ENCODE data around the gene ZNF416. TPM values are rescaled to one million over a fixed set of nuclear protein-coding genes. Genes with fewer than 3 reads are reported as not detected.
A peak's percentile ranks its signal among the peaks of the same experiment; 100 is the strongest.

The ZNF416 gene
- polyA plus RNA-seq, 1 of the 3 experiments (the other 2 are of a cell fraction), result 2.0 TPM

- TF ChIP-seq USF2 (IDR thresholded peaks at IDR 0.05; ENCODE audit: borderline replicate concordance, low read depth, low read length) (no peak), SMC3 (IDR thresholded peaks at IDR 0.05; ENCODE audit: low read depth, low read length) (peak; percentile 40; the same call in 1 of the 2 replicates), NRF1 (IDR thresholded peaks at IDR 0.05; ENCODE audit: low read depth, low read length) (no peak), YY1 (IDR thresholded peaks at IDR 0.05; ENCODE audit: low read depth) (0 out of 2 replicates have a peak, but pooled peaks have one; percentile 18), FOXJ3 (CRISPR knock-in tag; IDR thresholded peaks at IDR 0.05) (no peak), RXRA (IDR thresholded peaks at IDR 0.05; ENCODE audit: borderline replicate concordance, low read depth) (no peak), EP300 (IDR thresholded peaks at IDR 0.05; ENCODE audit: borderline replicate concordance in 1 of 2, low read depth in 1 of 2, low read length in 1 of 2) (no peak), SIN3A (IDR thresholded peaks at IDR 0.05; ENCODE audit: borderline replicate concordance, low read depth, low read length) (no peak), MEF2A (IDR thresholded peaks at IDR 0.05; ENCODE audit: borderline replicate concordance, low read depth) (no peak)
- TF ChIP-seq, protein P1, sequence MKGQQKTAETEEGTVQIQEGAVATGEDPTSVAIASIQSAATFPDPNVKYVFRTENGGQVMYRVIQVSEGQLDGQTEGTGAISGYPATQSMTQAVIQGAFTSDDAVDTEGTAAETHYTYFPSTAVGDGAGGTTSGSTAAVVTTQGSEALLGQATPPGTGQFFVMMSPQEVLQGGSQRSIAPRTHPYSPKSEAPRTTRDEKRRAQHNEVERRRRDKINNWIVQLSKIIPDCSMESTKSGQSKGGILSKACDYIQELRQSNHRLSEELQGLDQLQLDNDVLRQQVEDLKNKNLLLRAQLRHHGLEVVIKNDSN (IDR thresholded peaks at IDR 0.05; ENCODE audit: borderline replicate concordance, low read depth), result no peak
- TF ChIP-seq, protein P2, sequence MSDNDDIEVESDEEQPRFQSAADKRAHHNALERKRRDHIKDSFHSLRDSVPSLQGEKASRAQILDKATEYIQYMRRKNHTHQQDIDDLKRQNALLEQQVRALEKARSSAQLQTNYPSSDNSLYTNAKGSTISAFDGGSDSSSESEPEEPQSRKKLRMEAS (IDR thresholded peaks at IDR 0.05; ENCODE audit: low read depth), result peak; percentile 74; the same call in 1 of the 2 replicates
Observed at GRCh38 chr19:57578487-57579205, at the start of gene ZNF416 (continued).

GRCh38 chr19:57623091-57623490 is 44.4 kb upstream of the ZNF416 start:
- POLR2A ChIA-PET, result no interaction called here
- H3K9me3 ChIP-seq, result peaks cover 30% of the 10 kb centered on the region
- peaks cover 54% of the 10 kb centered on the region for H3K79me2 ChIP-seq (ENCODE audit: insufficient read depth)
- H3K4me3 ChIP-seq (ENCODE audit: low read depth in 2 of 2, low read length in 1 of 2), result no peak overlapping the region
- no peak overlapping the region for H3K27ac ChIP-seq (ENCODE audit: low read depth in 2 of 2, low read length in 1 of 2)
- H2AFZ ChIP-seq (ENCODE audit: low read depth), result no peak overlapping the region
- no peak for DNase-seq
- H3K4me2 ChIP-seq, result no peak overlapping the region
- H3K9ac ChIP-seq, result no peak overlapping the region
- H3K4me1 ChIP-seq (ENCODE audit: control insufficient read depth in 1 of 2, insufficient read depth in 2 of 2, low read depth in 1 of 2, low read length in 1 of 2), result no peaks in the 10 kb centered on the region
- no peaks in the 10 kb centered on the region for H4K20me1 ChIP-seq (ENCODE audit: insufficient read depth)
- TF ChIP-seq, protein P1 (IDR thresholded peaks at IDR 0.05; ENCODE audit: borderline replicate concordance, low read depth), result no peak
- TF ChIP-seq EZH2phosphoT487 (IDR thresholded peaks at IDR 0.05; ENCODE audit: borderline replicate concordance, low read depth), result no peak
- no peak for TF ChIP-seq MXI1 (IDR thresholded peaks at IDR 0.05; ENCODE audit: low read depth, low read length)
- no peak for TF ChIP-seq ELF1 (IDR thresholded peaks at IDR 0.05)
- TF ChIP-seq IRF3 (IDR thresholded peaks at IDR 0.05; ENCODE audit: low read depth, low read length), result no peak
- TF ChIP-seq CHD2 (IDR thresholded peaks at IDR 0.05; ENCODE audit: low read length, partially characterized antibody), result no peak
- no peak for TF ChIP-seq USF2 (IDR thresholded peaks at IDR 0.05; ENCODE audit: borderline replicate concordance, low read depth, low read length)
- TF ChIP-seq NFIC (IDR thresholded peaks at IDR 0.05; ENCODE audit: borderline replicate concordance), result no peak
- no peak for TF ChIP-seq TAF1 (IDR thresholded peaks at IDR 0.05; ENCODE audit: borderline replicate concordance, low read depth, low read length)
- no peak for TF ChIP-seq NRF1 (IDR thresholded peaks at IDR 0.05; ENCODE audit: low read depth, low read length)
- TF ChIP-seq RXRA (IDR thresholded peaks at IDR 0.05; ENCODE audit: borderline replicate concordance, low read depth), result no peak
- TF ChIP-seq RAD21 (IDR thresholded peaks at IDR 0.05; ENCODE audit: low read length), result no peak
- TF ChIP-seq CTCF (IDR thresholded peaks at IDR 0.05), result no peak
- TF ChIP-seq FOXM1 (IDR thresholded peaks at IDR 0.05; ENCODE audit: low read depth), result no peak
- no peak for TF ChIP-seq GABPA (IDR thresholded peaks at IDR 0.05; ENCODE audit: low read depth)
- peaks cover 60 to 83% of the 10 kb centered on the region in 2 experiments for H3K36me3 ChIP-seq (replicated peaks in 1 of 2; ENCODE audit: control insufficient read depth in 1 of 2, insufficient read depth in 2 of 2, low read length in 1 of 2)
- no peaks in the 10 kb centered on the region for H3K9me2 ChIP-seq
- H3F3A ChIP-seq (replicated peaks; ENCODE audit: insufficient read depth), result peaks cover 15% of the 10 kb centered on the region
- CTCF ChIA-PET, result no interaction called here
- H3K27me3 ChIP-seq (ENCODE audit: insufficient read depth), result no peaks in the 10 kb centered on the region

Data from SK-N-SH (cell line).